Measurements from ENCODE around the gene SLC7A6.

The SLC7A6 gene

GRCh38 chr16:68264128-68265077, at the start of gene SLC7A6:
Gene SLC7A6, plus strand, starts transcription at chr16:68264526. Its CDS starts 10,201 bp downstream, at chr16:68274727.
- Histone ChIP-seq H3K9me3 (ENCODE audit: low read depth, low read length) (no peaks in the 10 kb centered on the region), H3K36me3 (ENCODE audit: insufficient read depth, low read length) (no peaks in the 10 kb centered on the region), H3K27ac (no peak within 1 kb of the TSS), H3K4me3 (peak within 1 kb of the TSS; percentile 85), H3K9ac (ENCODE audit: insufficient read length) (peak within 1 kb of the TSS; percentile 64)
- no peak for DNase-seq (ENCODE audit: low read depth, low spot score)
- no peak for TF ChIP-seq POLR2AphosphoS5 (IDR thresholded peaks at IDR 0.05; ENCODE audit: borderline replicate concordance, low read depth, low read length)
- TF ChIP-seq EZH2 (IDR thresholded peaks at IDR 0.05) = no peak
- no peak for TF ChIP-seq FOXP2 (optimal IDR thresholded peaks at IDR 0.05; ENCODE audit: control extremely low read depth, extremely low read length, insufficient read depth)

- Histone ChIP-seq H3K27ac (no peak overlapping the region), H3K36me3 (ENCODE audit: insufficient read depth, low read length) (no peaks in the 10 kb centered on the region), H3K4me3 (no peak overlapping the region), H3K9ac (ENCODE audit: insufficient read length) (no peak overlapping the region), H3K9me3 (ENCODE audit: low read depth, low read length) (no peaks in the 10 kb centered on the region)
- DNase-seq (ENCODE audit: low read depth, low spot score) = no peak
- TF ChIP-seq POLR2AphosphoS5 (IDR thresholded peaks at IDR 0.05; ENCODE audit: borderline replicate concordance, low read depth, low read length) (no peak), EZH2 (IDR thresholded peaks at IDR 0.05) (no peak), FOXP2 (optimal IDR thresholded peaks at IDR 0.05; ENCODE audit: control extremely low read depth, extremely low read length, insufficient read depth) (no peak)
These were observed 49.6 kb upstream of the SLC7A6 start for GRCh38 chr16:68214726-68215125.

- Histone ChIP-seq H3K9ac (ENCODE audit: insufficient read length) (no peak overlapping the region), H3K4me3 (no peak overlapping the region), H3K9me3 (ENCODE audit: low read depth, low read length) (no peaks in the 10 kb centered on the region), H3K36me3 (ENCODE audit: insufficient read depth, low read length) (no peaks in the 10 kb centered on the region), H3K27ac (no peak overlapping the region)
- no peak for DNase-seq (ENCODE audit: low read depth, low spot score)
- TF ChIP-seq POLR2AphosphoS5 (IDR thresholded peaks at IDR 0.05; ENCODE audit: borderline replicate concordance, low read depth, low read length) = no peak
- no peak for TF ChIP-seq FOXP2 (optimal IDR thresholded peaks at IDR 0.05; ENCODE audit: control extremely low read depth, extremely low read length, insufficient read depth)
- TF ChIP-seq EZH2 (IDR thresholded peaks at IDR 0.05) = no peak
These were observed 49.0 kb upstream of the SLC7A6 start for GRCh38 chr16:68215302-68215701.

DNA sequence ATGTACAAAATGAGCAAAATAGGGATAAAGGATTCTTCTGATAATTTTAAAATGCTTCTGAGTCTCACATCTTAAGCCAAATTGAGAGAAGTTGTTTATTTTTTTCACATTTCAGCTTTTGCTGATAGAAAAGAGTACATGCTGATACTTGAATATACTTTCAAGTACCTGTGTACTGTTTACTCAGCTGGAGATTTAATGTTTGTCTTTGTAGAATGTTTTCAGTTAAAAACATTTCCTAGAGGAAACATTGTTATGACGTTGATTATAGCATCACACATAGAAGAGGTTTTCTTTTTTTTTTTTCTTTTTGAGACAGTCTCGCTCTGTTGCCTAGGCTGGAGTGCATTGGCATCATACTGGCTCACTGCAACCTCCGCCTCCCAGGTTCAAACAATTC, 48.1 kb upstream of the SLC7A6 start:
- Histone ChIP-seq H3K36me3 (ENCODE audit: insufficient read depth, low read length) (no peaks in the 10 kb centered on the region), H3K4me3 (no peak overlapping the region), H3K9me3 (ENCODE audit: low read depth, low read length) (no peaks in the 10 kb centered on the region), H3K27ac (no peak overlapping the region), H3K9ac (ENCODE audit: insufficient read length) (no peak overlapping the region)
- TF ChIP-seq FOXP2 (optimal IDR thresholded peaks at IDR 0.05; ENCODE audit: control extremely low read depth, extremely low read length, insufficient read depth) (no peak), POLR2AphosphoS5 (IDR thresholded peaks at IDR 0.05; ENCODE audit: borderline replicate concordance, low read depth, low read length) (no peak), EZH2 (IDR thresholded peaks at IDR 0.05) (no peak)
- DNase-seq (ENCODE audit: low read depth, low spot score) = no peak

DNA sequence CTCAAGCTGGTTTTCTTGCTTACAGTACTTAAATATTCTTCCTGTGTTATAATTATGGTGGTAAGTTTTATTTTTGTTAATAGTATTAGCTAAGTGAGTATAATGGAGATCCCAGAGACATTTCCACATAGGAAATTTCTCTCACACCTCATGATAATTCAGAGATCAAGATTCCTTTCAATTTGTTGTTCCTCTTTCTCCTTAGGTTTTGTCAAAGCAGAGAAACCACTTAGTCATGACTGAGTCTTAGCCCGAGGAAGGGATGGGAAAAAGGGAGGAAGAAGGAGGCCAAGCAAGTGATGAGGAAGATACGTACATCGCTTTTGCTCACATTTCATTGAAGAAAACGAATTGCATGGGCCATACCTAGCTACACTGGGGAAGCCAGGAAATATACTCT, 46.8 kb upstream of the SLC7A6 start:
- no peak for TF ChIP-seq FOXP2 (optimal IDR thresholded peaks at IDR 0.05; ENCODE audit: control extremely low read depth, extremely low read length, insufficient read depth)
- TF ChIP-seq POLR2AphosphoS5 (IDR thresholded peaks at IDR 0.05; ENCODE audit: borderline replicate concordance, low read depth, low read length) = no peak
- TF ChIP-seq EZH2 (IDR thresholded peaks at IDR 0.05) = no peak
- no peak overlapping the region for H3K4me3 ChIP-seq
- H3K36me3 ChIP-seq (ENCODE audit: insufficient read depth, low read length) = no peaks in the 10 kb centered on the region
- H3K9ac ChIP-seq (ENCODE audit: insufficient read length) = no peak overlapping the region
- no peak for DNase-seq (ENCODE audit: low read depth, low spot score)
- H3K9me3 ChIP-seq (ENCODE audit: low read depth, low read length) = no peaks in the 10 kb centered on the region
- H3K27ac ChIP-seq = no peak overlapping the region

- H3K27ac ChIP-seq = no peak overlapping the region
- no peak for TF ChIP-seq FOXP2 (optimal IDR thresholded peaks at IDR 0.05; ENCODE audit: control extremely low read depth, extremely low read length, insufficient read depth)
- TF ChIP-seq POLR2AphosphoS5 (IDR thresholded peaks at IDR 0.05; ENCODE audit: borderline replicate concordance, low read depth, low read length) = no peak
- TF ChIP-seq EZH2 (IDR thresholded peaks at IDR 0.05) = no peak
- H3K9me3 ChIP-seq (ENCODE audit: low read depth, low read length) = no peaks in the 10 kb centered on the region
- no peaks in the 10 kb centered on the region for H3K36me3 ChIP-seq (ENCODE audit: insufficient read depth, low read length)
- H3K4me3 ChIP-seq = no peak overlapping the region
- no peak overlapping the region for H3K9ac ChIP-seq (ENCODE audit: insufficient read length)
- DNase-seq (ENCODE audit: low read depth, low spot score) = no peak
These were observed 44.5 kb upstream of the SLC7A6 start for GRCh38 chr16:68219725-68220351.

DNA sequence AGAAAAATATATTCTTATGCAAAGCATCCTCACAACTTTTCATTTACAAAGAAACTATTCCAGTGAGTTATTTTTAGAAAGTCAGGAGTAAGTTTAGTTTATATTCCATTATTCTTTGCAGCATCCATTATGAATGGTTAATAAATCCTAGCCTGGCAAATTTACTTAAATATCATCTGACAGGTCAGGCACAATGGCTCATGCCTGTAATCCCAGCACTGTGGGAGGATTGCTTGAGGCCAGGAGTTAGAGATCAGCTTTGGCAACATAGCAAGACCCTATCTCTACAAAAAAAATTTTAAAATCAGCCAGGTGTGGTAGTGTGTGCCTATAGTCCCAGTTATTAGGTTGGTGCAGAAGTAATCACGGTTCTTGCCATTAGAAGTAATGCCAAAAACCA, 41.3 kb upstream of the SLC7A6 start:
- TF ChIP-seq POLR2AphosphoS5 (IDR thresholded peaks at IDR 0.05; ENCODE audit: borderline replicate concordance, low read depth, low read length) = no peak
- no peak for TF ChIP-seq EZH2 (IDR thresholded peaks at IDR 0.05)
- TF ChIP-seq FOXP2 (optimal IDR thresholded peaks at IDR 0.05; ENCODE audit: control extremely low read depth, extremely low read length, insufficient read depth) = no peak
- Histone ChIP-seq H3K4me3 (no peak overlapping the region), H3K9ac (ENCODE audit: insufficient read length) (no peak overlapping the region), H3K36me3 (ENCODE audit: insufficient read depth, low read length) (no peaks in the 10 kb centered on the region), H3K9me3 (ENCODE audit: low read depth, low read length) (no peaks in the 10 kb centered on the region), H3K27ac (no peak overlapping the region)
- DNase-seq (ENCODE audit: low read depth, low spot score) = no peak

DNA sequence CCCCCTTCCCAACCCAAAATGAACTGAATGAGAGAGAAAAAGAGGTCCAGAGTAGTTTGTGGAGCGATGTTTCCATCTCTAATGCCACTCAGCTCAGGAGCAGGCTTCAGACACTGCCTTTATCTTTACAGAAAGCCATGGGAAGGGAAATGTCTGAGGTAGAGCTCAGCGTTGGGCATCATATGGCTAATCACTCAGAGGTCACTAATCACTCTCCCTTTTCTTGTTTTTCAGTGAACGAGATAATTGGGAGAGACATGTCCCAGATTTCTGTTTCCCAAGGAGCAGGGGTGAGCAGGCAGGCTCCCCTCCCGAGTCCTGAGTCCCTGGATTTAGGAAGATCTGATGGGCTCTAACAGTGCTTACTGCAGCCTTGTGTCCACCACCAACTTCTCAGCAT, 38.2 kb upstream of the SLC7A6 start:
- TF ChIP-seq EZH2 (IDR thresholded peaks at IDR 0.05) (no peak), POLR2AphosphoS5 (IDR thresholded peaks at IDR 0.05; ENCODE audit: borderline replicate concordance, low read depth, low read length) (no peak), FOXP2 (optimal IDR thresholded peaks at IDR 0.05; ENCODE audit: control extremely low read depth, extremely low read length, insufficient read depth) (no peak)
- DNase-seq (ENCODE audit: low read depth, low spot score) = no peak
- Histone ChIP-seq H3K9me3 (ENCODE audit: low read depth, low read length) (no peaks in the 10 kb centered on the region), H3K36me3 (ENCODE audit: insufficient read depth, low read length) (no peaks in the 10 kb centered on the region), H3K27ac (no peak overlapping the region), H3K4me3 (no peak overlapping the region), H3K9ac (ENCODE audit: insufficient read length) (no peak overlapping the region)
